CMK (cell line): ENCODE measurements around the gene MYL9.

ENCODE experiments used
- DNase-seq: peaks from one replicate; pipeline ENCODE4 v3.0.0-alpha.2; 2010; ENCODE audit warnings: low read depth

The MYL9 gene

DNA sequence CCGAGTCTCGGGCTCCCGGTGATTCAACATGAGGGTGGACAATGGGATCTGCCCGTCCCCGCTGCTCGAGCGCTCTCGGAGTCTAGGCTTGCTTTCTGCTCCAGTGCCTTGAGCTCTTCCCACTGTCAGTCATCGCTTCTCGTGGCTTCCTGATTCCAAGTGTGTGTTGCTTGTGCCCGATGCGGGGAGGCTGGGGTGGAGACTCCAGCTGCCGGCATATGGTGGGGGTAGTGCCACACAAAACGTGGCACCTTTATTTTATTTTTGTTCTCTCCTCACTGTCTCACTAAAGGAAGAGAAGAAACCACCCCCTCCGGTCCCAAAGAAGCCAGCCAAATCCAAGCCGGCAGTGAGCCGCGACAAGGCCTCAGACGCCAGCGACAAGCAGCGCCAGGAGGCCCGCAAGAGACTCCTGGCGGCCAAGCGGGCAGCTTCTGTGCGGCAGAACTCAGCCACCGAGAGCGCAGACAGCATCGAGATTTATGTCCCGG lies 14.8 kb upstream of the MYL9 start:
- no peak for DNase-seq

DNA sequence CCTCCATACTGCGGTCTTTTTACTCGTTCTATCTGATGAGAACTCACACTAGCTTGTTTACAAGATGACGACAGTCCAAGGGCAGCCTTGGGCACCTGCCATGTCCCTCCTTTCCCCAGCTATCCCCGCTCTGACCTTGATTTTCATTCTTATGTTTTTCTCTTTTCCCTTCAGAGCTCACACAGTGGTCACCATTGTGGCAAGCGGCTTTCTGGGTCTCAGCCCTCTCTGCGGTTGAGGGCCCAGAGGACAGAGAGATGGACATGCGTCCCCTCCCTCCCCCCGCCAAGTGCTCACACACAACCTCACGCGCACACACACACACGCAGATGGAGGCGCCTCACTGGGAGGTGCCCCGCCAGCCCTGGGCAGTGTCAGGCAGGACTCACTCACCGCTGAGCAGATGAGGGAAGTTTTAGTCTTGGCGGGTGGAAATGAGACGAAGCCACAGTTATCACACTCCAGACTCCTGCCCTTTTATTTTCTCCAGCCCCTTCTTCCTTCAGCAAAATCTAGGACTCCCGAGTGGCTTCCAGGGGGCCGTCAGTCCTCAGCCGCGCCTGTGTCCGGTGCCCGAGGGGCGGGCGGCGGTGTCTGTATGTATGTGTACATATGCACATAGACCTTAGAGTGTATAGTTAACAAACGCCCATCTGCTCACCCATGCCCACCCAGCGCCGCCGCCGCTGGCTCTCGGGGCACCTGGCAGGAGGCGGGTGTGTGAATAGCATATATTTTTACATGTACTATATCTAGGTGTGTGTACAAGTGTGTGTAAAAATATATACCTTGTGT lies 13.8 kb upstream of the MYL9 start:
- no peak for DNase-seq

DNA sequence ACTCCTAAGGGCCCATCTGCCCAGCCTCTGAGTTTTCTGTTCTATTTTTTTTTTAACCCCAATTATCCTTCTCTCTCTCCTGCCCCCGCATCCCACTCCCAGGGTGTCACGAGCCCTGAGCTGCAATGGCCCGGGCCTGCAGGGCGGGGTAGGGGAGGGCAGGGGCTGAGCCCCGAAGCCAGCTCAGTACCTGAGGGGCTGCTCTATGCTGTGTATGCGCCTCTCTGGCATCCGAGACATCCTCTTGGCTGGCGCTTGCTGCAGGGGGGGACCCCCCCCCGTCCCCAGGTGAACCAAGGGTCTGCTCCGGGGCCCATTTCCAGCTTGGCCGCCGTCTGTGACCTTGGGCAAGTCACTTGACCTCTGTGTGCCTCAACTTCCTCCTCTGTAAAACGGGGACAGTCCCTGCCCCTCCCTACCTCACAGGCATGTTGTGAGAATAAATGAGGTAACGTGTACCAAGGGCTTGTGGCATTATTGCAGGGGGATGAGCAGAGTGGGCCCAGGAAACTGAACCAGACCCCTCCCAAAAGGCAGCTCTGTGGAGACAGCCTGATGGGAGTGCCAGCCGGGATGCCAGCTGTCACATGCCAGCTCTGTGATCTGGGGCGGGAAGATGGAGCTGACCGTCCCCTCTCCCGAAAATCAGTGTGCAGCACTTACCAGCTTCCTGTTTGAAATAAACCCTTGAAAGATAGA lies 13.0 kb upstream of the MYL9 start:
- DNase-seq = no peak

DNA sequence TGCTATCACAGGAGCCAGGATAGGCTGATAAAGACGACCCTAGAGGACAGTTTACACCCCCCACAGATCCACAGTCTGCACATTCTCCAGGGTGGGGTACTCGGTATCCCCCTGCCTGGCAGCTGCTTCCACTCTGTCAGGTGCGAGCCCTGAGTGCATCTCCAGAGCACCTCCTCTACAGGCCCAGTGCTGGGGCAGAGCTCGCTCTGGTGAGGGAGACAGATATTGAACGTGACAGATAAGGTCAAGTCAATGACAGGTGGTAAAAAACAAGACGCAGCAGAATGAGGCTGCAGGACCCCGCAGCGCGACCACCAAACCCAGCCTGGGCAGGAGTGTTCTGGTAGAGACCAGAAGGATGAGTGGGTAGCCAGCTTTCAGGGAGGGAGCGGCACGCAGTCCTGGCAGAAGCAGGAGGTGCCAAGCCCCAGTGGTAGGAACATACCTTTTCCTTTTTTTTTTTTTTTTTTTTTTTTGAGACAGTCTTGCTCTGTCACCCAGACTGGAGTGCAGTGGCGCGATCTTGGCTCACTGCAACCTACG lies 12.4 kb upstream of the MYL9 start:
- no peak for DNase-seq

DNA sequence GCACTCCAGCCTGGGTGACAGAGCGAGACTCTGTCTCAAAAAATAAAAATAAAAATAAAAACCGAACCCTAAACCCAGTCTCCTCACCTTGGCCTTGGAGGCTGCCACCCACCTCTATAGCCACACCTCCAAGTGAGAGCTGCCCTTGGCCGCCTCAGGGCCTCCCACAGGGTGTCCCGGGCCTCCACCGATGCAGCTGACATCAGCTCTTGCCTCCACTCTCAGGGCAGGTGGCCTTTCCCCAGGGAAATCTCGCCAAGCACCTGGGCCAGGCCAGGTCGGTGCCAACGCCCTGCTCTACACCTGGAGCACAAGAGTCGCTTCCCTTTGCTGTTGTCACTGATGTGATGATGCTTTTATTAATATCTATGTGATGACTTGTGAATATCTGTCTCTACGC lies 8.9 kb upstream of the MYL9 start:
- DNase-seq = no peak

DNA sequence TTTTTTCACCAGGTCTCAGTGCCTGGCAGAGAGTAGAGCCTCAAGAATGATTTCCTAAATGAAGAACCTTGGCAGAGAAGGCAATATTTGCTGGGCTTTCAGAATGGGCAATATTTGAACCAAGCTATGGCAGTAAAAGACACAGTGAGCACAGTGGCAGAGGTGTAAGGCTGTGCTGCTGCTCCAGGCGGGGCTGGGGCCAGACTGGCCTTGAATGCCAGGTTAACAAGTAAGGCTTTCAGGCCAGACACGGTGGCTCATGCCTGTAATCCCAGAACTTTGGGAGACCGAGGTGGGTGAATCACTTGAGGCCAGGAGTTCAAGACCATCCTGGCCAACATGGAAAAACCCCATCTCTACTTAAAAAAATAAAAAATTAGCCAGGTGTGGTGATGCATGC lies 8.5 kb upstream of the MYL9 start:
- DNase-seq = no peak

DNA sequence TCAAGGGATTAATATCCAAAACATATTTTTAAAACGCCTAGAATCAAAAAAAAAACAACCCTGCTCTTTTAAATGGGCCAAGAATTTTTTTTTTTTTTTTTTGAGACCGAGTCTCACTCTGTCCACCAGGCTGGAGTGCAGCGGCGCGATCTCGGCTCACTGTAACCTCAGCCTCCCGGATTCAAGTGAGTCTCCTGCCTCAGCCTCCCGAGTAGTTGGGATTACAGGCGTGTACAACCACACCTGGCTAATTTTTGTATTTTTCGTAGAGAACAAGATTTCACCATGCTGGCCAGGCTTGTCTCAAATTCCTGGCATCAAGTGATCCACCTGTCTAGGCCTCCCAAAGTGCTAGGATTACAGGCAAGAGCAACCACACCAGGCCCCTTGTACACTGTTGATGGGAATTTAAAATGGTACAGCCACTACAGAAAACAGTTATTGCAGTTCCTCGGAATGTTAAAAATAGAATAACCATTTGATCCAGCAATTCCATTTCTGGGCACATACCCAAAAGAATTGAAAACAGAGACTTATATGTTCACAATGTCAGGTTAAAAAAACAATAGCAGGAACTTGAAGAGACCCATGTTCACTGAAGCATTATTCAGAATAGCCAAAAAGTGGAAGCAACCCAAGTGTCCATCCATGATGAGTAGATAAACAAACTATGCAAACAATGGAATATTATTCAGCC lies 3.1 kb upstream of the MYL9 start:
- DNase-seq = no peak

DNA sequence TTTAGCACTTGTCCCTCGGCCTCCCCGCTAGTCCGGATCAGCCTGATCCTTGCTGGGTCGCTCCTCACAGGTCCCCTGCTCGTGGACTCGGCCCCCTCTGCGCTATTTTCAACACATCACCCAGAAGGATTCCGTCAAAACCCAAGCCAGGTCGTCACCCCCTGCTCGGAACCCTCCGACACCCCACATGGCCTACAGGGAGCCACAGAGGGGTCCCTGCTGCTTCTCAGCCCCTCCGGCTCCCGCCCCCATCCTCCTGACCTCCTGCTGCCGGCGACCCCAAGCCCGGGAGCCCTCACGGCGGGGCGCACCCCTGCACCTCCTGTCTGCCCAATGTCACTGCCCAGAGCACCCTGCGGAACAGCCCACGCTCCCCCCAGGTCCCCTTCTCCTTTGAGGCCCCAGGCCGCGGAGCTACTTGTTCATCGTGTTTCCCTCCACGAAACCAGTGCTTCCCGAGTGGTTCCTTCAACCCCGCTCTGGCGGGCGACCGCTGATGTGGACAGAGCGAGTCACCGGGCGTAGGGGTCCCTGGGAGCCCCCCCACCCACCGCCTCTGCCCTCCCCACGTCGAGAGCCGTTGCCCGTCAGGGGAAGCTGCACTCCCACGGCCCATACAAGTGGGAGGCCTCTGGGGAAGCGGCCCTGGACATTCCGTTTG lies 638 bp upstream of the MYL9 start:
- DNase-seq = no peak

DNA sequence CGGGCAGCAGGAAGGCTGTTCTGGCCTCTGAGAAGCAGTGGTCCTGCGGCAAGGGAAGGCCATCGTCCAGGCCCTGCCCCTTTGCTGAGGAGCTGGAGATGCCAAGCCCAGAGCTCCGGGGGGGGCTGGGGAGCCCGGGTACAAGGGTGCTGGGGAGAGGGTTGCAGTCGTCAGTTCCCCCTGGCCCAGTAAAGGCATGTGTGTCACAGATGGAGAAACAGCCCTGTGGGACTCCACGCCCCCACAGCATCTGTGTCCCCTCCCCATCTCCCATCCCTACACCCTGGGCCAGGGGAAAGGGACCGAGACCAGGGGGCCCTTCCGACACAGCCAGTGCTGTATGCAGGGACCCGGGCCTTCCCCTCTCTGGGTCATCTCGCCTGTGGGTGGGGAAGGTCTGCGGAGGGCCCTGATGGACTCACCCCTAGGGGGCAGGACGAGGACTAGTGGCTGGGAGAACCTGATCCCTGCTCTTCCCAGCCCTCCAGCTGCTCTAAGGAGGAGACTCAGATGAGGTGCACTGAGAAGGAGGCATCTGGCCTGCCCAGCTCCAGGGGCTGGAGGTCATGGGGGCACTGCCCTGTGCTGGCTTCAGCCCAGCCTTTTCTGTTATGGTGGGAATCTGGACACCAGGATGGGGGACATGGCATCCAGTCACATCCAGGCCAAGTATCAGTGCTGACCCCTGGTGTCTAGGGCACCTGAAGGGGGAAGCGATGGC lies 609 bp downstream of the MYL9 start:
- DNase-seq = no peak

DNA sequence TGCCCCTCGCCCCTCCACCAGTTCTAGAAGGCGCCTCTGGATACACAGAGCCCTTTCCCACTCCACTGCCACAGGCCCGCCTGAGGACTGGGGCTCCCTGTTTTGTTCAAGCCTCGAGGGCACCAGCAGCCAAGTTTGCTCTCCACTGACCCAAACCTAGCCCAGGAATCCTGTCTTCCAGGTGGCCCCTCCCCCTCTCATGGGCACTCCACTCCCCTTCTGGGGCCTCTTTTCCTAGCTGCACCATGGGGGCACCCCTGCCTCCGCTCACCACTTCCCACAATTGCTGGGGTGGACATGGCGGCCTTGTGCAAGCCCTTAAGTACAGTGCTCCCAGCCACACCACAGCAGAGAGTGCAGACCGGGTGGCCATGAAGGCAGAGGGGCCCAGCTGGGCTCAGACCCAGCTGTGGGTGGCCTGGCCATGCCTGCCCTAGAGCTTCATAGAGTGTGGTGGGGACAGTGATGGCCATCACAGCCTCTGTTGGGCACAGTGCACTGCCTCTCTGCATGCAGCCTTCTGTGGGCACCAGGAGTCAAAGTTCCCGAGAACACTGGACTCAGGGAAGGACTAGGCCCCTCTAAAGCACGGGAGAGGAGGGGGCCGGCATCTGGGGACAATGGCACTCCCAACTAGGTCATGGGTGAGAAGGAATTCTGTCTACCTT lies 1.3 kb downstream of the MYL9 start:
- no peak for DNase-seq

DNA sequence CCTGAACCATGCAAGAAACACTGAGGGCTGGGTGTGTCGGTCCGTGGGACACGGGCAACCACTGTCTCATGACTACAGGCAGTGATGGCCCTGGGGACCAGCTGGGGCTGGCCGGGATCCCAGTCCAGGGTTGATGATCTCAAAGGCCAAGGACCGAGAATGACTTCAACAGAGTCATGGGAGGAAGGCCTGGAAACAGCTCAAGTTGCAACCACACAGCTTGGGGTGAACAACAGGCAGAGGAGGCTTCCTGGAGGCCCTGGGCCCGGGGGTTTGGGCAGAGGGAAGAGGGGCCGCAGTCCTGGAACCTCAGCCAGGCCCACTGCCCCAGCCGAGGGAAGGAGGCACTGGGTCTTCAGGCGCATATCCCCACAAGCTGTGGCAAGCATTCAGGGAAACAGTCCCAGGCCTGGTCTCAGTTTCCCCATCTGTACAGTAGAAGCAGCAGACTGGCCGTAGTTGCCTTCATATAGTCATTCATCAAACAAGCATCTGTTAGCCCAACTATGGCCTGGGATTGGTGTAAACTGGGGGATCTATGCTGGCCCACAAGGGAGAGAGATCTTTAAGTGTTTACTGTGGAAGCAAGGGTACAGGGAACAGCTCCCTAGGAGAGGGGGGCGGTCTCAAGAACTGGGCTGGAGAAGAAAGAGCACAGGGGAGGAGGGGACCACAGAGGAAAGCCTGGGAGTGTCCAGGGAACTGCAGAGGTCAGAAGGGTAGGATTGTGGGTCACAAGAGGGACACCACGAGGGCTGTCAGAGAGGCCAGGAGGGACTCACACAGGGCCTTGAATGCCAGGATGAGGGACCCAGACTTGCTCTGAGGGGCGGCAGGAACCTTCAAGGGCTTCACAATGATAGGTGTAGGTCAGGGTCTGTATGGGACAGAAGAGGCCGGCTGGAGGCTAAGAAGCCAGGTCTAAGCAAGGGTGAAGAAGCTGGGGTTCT lies 2.1 kb downstream of the MYL9 start:
- no peak for DNase-seq

DNA sequence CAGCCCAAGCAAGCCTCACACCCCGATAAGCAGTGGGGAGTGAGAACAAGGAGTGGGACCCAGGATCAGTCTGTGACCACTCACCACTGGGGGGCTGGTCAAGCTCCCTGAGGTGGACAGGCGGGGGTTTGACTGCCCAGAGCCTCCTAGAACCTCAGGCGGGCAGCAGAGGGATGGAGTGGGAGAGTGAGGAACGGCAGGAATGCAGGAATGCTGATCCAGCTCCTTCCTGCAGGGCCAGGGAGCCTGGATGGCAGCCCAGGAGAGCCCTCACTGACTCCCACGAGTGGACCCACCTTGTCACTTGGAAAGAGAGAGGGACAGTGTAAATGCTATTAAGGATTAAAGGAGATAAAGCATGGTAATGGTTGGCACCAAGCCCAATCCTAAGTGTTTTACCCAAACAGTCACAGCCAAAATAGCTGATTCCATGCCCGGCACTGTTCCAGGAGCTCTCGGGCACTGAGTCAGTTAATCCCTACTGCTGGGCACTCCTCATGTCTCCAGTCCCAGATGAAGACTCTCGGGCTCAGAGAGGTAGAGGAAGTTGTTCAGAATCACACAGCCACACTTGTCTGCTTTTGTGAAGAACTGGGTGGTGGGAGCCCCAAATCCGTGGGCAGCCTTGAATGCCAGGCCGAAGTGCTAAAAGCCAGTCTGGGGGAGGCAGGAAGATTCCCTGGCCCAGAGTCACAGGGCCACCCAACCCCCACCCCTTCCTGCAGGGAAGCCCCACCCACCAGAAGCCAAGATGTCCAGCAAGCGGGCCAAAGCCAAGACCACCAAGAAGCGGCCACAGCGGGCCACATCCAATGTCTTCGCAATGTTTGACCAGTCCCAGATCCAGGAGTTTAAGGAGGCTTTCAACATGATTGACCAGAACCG lies 3.1 kb downstream of the MYL9 start:
- no peak for DNase-seq

DNA sequence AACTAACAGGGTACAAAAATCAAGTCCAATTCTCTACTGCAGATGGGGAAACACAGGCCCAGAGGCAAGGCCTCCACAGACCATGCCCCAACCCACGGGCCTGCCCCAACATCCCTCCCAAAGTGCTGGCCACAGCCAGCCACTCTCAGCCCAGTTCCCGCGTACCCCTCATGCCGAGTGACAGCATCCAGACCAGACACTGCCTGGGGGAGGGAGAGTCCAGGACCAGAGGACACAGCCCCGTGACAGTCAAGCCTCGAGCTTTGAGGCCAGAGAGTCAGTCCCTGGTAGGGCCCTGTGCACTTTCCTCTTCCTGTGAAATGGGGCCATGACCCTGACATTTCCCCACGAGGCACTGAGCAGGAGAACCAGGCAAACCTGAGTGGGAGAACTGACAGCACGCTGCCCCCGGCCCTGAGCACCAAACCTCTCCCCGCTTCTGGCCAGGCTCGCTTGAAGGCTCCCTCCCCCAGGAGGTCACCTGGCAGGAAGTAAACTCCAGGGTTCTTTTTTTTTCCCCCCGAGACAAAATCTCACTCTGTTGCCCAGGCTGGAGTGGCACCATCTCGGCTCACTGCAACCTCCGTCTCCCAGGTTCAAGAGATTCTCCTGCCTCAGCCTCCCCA lies 4.9 kb downstream of the MYL9 start:
- DNase-seq = no peak

DNA sequence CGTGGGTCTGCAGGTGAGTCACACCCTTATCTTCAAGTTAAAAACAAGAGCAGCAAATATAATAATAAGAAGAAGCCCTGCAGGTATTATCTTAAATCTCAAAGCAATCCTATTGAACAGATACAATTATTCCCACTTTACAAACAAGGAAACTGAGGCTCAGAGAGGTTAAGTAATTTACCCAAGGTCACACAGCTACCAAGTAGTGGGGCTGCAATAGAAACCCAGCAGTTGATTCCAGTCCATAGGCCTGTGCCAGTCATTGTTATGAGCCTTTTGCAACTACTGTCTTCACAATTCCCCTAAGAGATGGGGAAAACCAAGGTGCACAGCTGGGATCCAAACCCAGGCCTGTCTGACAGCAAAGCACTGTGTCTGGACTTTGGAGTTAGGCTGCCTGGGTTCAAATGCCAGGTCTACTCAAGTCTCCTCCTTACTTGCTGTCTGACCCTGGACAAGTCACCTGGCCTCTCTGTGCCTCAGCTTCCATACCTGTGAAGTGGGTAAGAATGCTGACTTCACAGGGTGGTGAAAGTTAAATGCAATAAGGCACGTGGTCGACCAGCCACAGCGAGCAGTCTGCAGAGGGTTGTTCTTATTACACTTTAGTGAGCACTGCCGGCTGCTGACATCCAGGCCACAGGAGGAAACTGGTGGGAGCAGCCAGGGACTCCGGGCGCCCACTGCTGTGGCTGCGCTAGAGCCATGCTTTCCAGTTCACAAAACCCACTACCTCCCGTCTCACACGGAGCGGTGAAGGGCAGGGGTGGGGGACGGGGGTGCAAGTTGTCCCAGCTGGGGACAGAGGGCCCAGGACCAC lies 6.1 kb downstream of the MYL9 start:
- no peak for DNase-seq

DNA sequence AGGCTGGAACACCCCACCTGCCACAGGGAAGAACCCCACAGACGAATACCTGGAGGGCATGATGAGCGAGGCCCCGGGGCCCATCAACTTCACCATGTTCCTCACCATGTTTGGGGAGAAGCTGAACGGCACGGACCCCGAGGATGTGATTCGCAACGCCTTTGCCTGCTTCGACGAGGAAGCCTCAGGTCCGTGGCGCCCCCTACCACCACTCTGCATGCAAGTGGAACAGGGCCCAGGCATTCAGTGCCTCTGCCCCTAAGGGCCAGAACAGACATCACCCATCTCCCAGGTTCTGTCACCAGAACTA lies 6.6 kb downstream of the MYL9 start:
- DNase-seq = no peak

DNA sequence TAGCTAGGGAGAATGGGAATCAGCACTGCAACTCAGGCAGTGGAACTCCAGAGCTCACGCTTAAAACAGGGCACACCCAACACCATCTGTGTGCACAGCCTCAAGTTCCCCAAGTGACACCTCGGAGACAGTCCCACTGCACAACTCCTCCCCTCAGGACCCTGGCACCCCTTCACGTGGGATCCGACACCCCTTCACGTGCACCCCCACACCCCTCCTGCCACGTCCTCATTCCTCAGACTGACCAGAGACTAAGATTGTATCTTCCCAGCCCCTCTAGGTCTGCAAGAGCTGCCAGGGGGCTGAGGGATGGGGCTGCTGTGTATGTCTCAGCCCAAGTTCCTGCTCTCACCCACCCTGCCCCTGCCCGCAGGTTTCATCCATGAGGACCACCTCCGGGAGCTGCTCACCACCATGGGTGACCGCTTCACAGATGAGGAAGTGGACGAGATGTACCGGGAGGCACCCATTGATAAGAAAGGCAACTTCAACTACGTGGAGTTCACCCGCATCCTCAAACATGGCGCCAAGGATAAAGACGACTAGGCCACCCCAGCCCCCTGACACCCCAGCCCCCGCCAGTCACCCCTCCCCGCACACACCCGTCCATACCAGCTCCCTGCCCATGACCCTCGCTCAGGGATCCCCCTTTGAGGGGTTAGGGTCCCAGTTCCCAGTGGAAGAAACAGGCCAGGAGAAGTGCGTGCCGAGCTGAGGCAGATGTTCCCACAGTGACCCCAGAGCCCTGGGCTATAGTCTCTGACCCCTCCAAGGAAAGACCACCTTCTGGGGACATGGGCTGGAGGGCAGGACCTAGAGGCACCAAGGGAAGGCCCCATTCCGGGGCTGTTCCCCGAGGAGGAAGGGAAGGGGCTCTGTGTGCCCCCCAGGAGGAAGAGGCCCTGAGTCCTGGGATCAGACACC lies 7.6 kb downstream of the MYL9 start:
- peak; percentile 62 for DNase-seq

DNA sequence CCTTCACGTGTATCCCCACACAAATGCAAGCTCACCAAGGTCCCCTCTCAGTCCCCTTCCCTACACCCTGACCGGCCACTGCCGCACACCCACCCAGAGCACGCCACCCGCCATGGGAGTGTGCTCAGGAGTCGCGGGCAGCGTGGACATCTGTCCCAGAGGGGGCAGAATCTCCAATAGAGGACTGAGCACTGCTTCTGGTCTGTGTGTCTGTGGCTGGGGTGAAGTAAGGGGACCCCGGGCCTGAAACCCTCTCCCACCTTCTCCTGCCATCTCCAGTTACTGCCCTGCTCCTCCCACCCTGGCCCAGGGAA lies 8.3 kb downstream of the MYL9 start:
- no peak for DNase-seq
